ENCODE data around the gene GNAT2.

DNA sequence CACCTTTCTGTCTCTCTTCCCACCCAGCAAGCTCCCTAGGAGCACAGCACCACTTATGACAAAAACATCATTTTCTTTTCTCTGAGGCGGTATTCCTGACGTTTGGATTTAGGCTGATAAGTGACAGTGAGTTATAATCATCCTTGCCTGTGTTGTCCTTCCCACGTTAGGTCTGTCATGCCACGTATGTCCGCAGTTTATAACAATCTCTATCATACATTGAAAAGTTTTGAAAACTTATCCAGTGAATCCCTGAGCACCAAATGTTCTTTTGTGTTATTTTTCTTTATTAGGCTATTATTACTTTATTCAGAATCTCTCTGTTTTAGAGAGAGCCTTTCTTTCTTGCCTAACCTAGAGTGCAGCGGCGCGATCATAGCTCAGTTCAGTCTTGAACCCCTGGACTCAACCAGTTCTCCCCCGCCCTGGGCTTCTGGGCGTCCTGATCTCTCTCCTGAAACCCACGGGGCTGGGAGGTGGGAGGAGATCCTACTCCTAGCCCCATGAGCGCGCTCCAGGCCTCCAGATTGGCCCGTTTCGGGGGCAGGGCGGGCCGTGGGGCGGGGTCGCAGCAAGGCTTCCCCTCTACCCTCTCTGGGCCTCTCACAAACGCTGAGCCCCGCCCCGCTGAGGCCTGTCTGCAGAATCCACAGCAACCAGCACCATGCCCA is 48.2 kb upstream of the GNAT2 start, which contains the start of gene GSTM2:
- TF ChIP-seq ARNT (IDR thresholded peaks at IDR 0.05) (no peak), ELF4 (IDR thresholded peaks at IDR 0.05) (no peak), SUZ12 (IDR thresholded peaks at IDR 0.05) (no peak), HDGF (IDR thresholded peaks at IDR 0.05; ENCODE audit: borderline replicate concordance) (no peak), FOXA1 (IDR thresholded peaks at IDR 0.05) (no peak), FOXM1 (IDR thresholded peaks at IDR 0.05; ENCODE audit: borderline replicate concordance) (no peak), FOXK2 (IDR thresholded peaks at IDR 0.05) (no peak), SP1 (IDR thresholded peaks at IDR 0.05) (no peak), TARDBP (IDR thresholded peaks at IDR 0.05) (no peak), BHLHE40 (IDR thresholded peaks at IDR 0.05; ENCODE audit: borderline replicate concordance) (no peak), ZNF384 (IDR thresholded peaks at IDR 0.05) (no peak), PKNOX1 (IDR thresholded peaks at IDR 0.05) (no peak)
